Common myeloid progenitor, CD34-positive (primary cell): ENCODE measurements around the gene GOLGA8B.
A peak's percentile ranks its signal among the peaks of the same experiment; 100 is the strongest.

Experiments used
- CTCF ChIA-PET: fragments of 350-600 bp; sonication (Branson Sonifier 250); formaldehyde crosslinking; loops from one replicate; lab custom pipeline; 2021; ENCODE audit warnings: antibody characterized with exemption; lab: Charles Lee
- POLR2A ChIA-PET: fragments of 350-600 bp; sonication (Branson Sonifier 250); formaldehyde crosslinking; loops from one replicate; lab custom pipeline; 2021; ENCODE audit warnings: antibody characterized with exemption; lab: Charles Lee
- DNase-seq, 3 donors: peaks; one replicate each; pipeline versions ENCODE4 v3.0.0 to v3.0.0-alpha.2; 2013
- H3K27ac ChIP-seq, 2 experiments: 1 replicate in 1 of 2; 2 replicates in 1 of 2; pipeline ENCODE4 v1.7.0; 2013; ENCODE audit warnings: inconsistent platforms in 2 of 2, low read length in 2 of 2, mild to moderate bottlenecking in 2 of 2, low read depth in 1 of 2, moderate library complexity in 1 of 2; ENCODE audit not compliant: severe bottlenecking in 2 of 2, insufficient read depth in 1 of 2, poor library complexity in 1 of 2
- H3K27me3 ChIP-seq, 5 experiments: replicated peaks in 2 of 5; 1 replicate in 3 of 5; 2 replicates in 2 of 5; pipeline versions ENCODE4 v1.6.1 to v1.7.0; 2013; ENCODE audit warnings: low read length in 4 of 5, mild to moderate bottlenecking in 2 of 5, moderate library complexity in 2 of 5, inconsistent platforms in 1 of 5; ENCODE audit not compliant: insufficient read depth in 5 of 5, control insufficient read depth in 4 of 5
- H3K36me3 ChIP-seq, 4 experiments: 1 replicate in 2 of 4; 2 replicates in 2 of 4; pipeline versions ENCODE4 v1.6.1 to v1.7.0; 2013; ENCODE audit warnings: low read length in 3 of 4, control low read depth in 1 of 4, mild to moderate bottlenecking in 1 of 4; ENCODE audit not compliant: control insufficient read depth in 4 of 4, insufficient read depth in 4 of 4
- H3K4me1 ChIP-seq, 4 experiments: 1 replicate in 3 of 4; 2 replicates in 1 of 4; pipeline versions ENCODE4 v1.6.1 to v1.7.1; 2013; ENCODE audit warnings: low read length in 3 of 4, mild to moderate bottlenecking in 3 of 4, control low read depth in 1 of 4, inconsistent platforms in 1 of 4, moderate library complexity in 1 of 4; ENCODE audit not compliant: control insufficient read depth in 4 of 4, insufficient read depth in 4 of 4; ENCODE audit errors: control extremely low read depth in 1 of 4
- H3K4me3 ChIP-seq, 7 experiments: 1 replicate in 4 of 7; 2 replicates in 3 of 7; pipeline versions ENCODE4 v1.5.1 to v1.7.0; 2013; ENCODE audit warnings: mild to moderate bottlenecking in 7 of 7, low read length in 6 of 7, moderate library complexity in 6 of 7, inconsistent platforms in 2 of 7, low read depth in 2 of 7, control low read depth in 1 of 7; ENCODE audit not compliant: insufficient read depth in 4 of 7, control insufficient read depth in 1 of 7; ENCODE audit errors: extremely low read depth in 1 of 7
- H3K9me3 ChIP-seq, 5 experiments: 1 replicate in 4 of 5; 2 replicates in 1 of 5; pipeline versions ENCODE4 v1.6.1 to v1.7.1; 2013; ENCODE audit warnings: low read length in 4 of 5, mild to moderate bottlenecking in 2 of 5, inconsistent platforms in 1 of 5, low read depth in 1 of 5, moderate library complexity in 1 of 5; ENCODE audit not compliant: control insufficient read depth in 4 of 5, insufficient read depth in 2 of 5; ENCODE audit errors: control extremely low read depth in 1 of 5
- WGBS: methylation state at CpG from one replicate; pipeline ENCODE4 v1.1.5; 2013; ENCODE audit not compliant: insufficient coverage; 5-methylcytosine and 5-hydroxymethylcytosine counted together

GOLGA8B gene

GRCh38 chr15:34620142-34620541 lies 36.7 kb upstream of the GOLGA8B start:
- peak in 2 of 3 donors; percentile 15 to 46 for DNase-seq
- CTCF ChIA-PET = interaction anchor here (0.7 to 3.2 kb wide), 4 partner anchors 10 to 301 kb away, joined by 3 to 16 read pairs (median 6); no protein-coding TSS in a partner anchor
- H3K36me3 ChIP-seq = no peaks in the 10 kb centered on the region
- no peak overlapping the region for H3K4me3 ChIP-seq
- no peak overlapping the region for H3K27ac ChIP-seq
- 0% methylated on average over 1 of the region's 1 CpG for WGBS
- no peaks in the 10 kb centered on the region for H3K27me3 ChIP-seq
- peaks cover 2 to 23% (median 19%) of the 10 kb centered on the region in 4 experiments for H3K4me1 ChIP-seq
- H3K9me3 ChIP-seq = no peaks in the 10 kb centered on the region
- POLR2A ChIA-PET = no interaction called here

GRCh38 chr15:34619151-34619550 lies 35.7 kb upstream of the GOLGA8B start:
- ChIA-PET CTCF (interaction anchor here (1.3 kb wide), 2 partner anchors 9 to 308 kb away, joined by 3 to 4 read pairs; no protein-coding TSS in a partner anchor), POLR2A (no interaction called here)
- Histone ChIP-seq H3K27me3 (no peaks in the 10 kb centered on the region), H3K36me3 (no peaks in the 10 kb centered on the region), H3K4me1 (peaks cover 2 to 23% (median 19%) of the 10 kb centered on the region in 4 experiments), H3K9me3 (no peaks in the 10 kb centered on the region), H3K27ac (no peak overlapping the region), H3K4me3 (no peak overlapping the region)
- WGBS = 100% methylated on average over 4 of the region's 7 CpGs
- no peak for DNase-seq

- ChIA-PET POLR2A (no interaction called here), CTCF (interaction anchor here (0.7 to 2.4 kb wide), 4 partner anchors 21 to 300 kb away, joined by 3 to 5 read pairs (median 3); no protein-coding TSS in a partner anchor)
- 100% methylated on average over 1 of the region's 2 CpGs for WGBS
Observed at GRCh38 chr15:34618073-34618472, 34.6 kb upstream of the GOLGA8B start.

GRCh38 chr15:34616613-34617012 lies 33.2 kb upstream of the GOLGA8B start:
- POLR2A ChIA-PET = no interaction called here
- Histone ChIP-seq H3K4me1 (peaks cover 2 to 23% (median 21%) of the 10 kb centered on the region in 4 experiments), H3K27me3 (no peaks in the 10 kb centered on the region), H3K27ac (no peak overlapping the region), H3K9me3 (no peaks in the 10 kb centered on the region), H3K4me3 (no peak overlapping the region), H3K36me3 (no peaks in the 10 kb centered on the region)
- DNase-seq = peak in 1 of 3 donors; percentile 27
- 86% methylated on average over 3 of the region's 5 CpGs for WGBS
- CTCF ChIA-PET = interaction anchor here (0.7 to 2.4 kb wide), 2 partner anchors 19 to 304 kb away, joined by 3 to 5 read pairs; no protein-coding TSS in a partner anchor

More at GRCh38 chr15:34618073-34618472, 34.6 kb upstream of the GOLGA8B start:
- Histone ChIP-seq H3K27me3 (no peaks in the 10 kb centered on the region), H3K4me3 (no peak overlapping the region), H3K36me3 (no peaks in the 10 kb centered on the region), H3K9me3 (no peaks in the 10 kb centered on the region), H3K4me1 (peaks cover 2 to 27% (median 22%) of the 10 kb centered on the region in 4 experiments), H3K27ac (no peak overlapping the region)
- no peak for DNase-seq

GRCh38 chr15:34613997-34614396 lies 30.5 kb upstream of the GOLGA8B start:
- no peaks in the 10 kb centered on the region for H3K27me3 ChIP-seq
- no peaks in the 10 kb centered on the region for H3K36me3 ChIP-seq
- CTCF ChIA-PET = interaction anchor here (1.3 to 1.4 kb wide), 2 partner anchors 11 to 26 kb away, joined by 3 to 5 read pairs; no protein-coding TSS in a partner anchor
- H3K4me3 ChIP-seq = no peak overlapping the region
- H3K9me3 ChIP-seq = no peaks in the 10 kb centered on the region
- peaks cover 0 to 20% (median 13%) of the 10 kb centered on the region in 4 experiments for H3K4me1 ChIP-seq
- no peak for DNase-seq
- H3K27ac ChIP-seq = no peak overlapping the region
- 100% methylated on average over 2 of the region's 3 CpGs for WGBS
- POLR2A ChIA-PET = no interaction called here

- CTCF ChIA-PET = interaction anchor here (1.3 to 1.4 kb wide), 2 partner anchors 10 to 26 kb away, joined by 3 to 5 read pairs; no protein-coding TSS in a partner anchor
Observed at GRCh38 chr15:34613301-34613700, 29.9 kb upstream of the GOLGA8B start.

GRCh38 chr15:34610354-34610753 lies 26.9 kb upstream of the GOLGA8B start:
- no peak overlapping the region for H3K27ac ChIP-seq
- peaks cover 0 to 21% (median 13%) of the 10 kb centered on the region in 4 experiments for H3K4me1 ChIP-seq
- H3K27me3 ChIP-seq = no peaks in the 10 kb centered on the region
- H3K4me3 ChIP-seq = peak overlapping the region in 2 of 7 experiments; percentile 42 to 43
- no peaks in the 10 kb centered on the region for H3K9me3 ChIP-seq
- ChIA-PET POLR2A (no interaction called here), CTCF (interaction anchor here (0.9 to 2.0 kb wide), 9 partner anchors 10 to 310 kb away, joined by 3 to 5 read pairs (median 3); no protein-coding TSS in a partner anchor)
- no peaks in the 10 kb centered on the region for H3K36me3 ChIP-seq
- peak in 2 of 3 donors; percentile 51 to 60 for DNase-seq

More at GRCh38 chr15:34613301-34613700, 29.9 kb upstream of the GOLGA8B start:
- no peaks in the 10 kb centered on the region for H3K9me3 ChIP-seq
- DNase-seq = peak in 2 of 3 donors; percentile 49 to 61
- no peak overlapping the region for H3K4me3 ChIP-seq
- POLR2A ChIA-PET = no interaction called here
- H3K4me1 ChIP-seq = peaks cover 0 to 21% (median 13%) of the 10 kb centered on the region in 4 experiments
- WGBS = 0% methylated on average over 1 of the region's 2 CpGs
- no peaks in the 10 kb centered on the region for H3K27me3 ChIP-seq
- H3K27ac ChIP-seq = no peak overlapping the region
- H3K36me3 ChIP-seq = no peaks in the 10 kb centered on the region
